A673 (cell line): Measurements from ENCODE around the gene CBX1.

Source experiments
- CTCF ChIP-seq: fragments of 300-800, 200-600 bp; sonication (generic); conservative IDR thresholded peaks from 2 replicates; pipeline ENCODE4 v1.5.1; 2017; ENCODE audit warnings: low read depth, mild to moderate bottlenecking, antibody characterized with exemption, low read length, moderate library complexity, mixed read lengths
- EZH2 ChIP-seq: fragments of 200-600 bp; sonication (generic); IDR thresholded peaks from 2 replicates; pipeline ENCODE4 v1.6.1; 2017; ENCODE audit warnings: borderline replicate concordance, low read depth, mild to moderate bottlenecking, mixed read lengths, antibody characterized with exemption, low read length; ENCODE audit not compliant: poor library complexity, severe bottlenecking

- no peak for TF ChIP-seq CTCF
- no peak for TF ChIP-seq EZH2
Measured at GRCh38 chr17:48060249-48060648, 41.0 kb downstream of the CBX1 start.
